MCF 10A (cell line): Measurements from ENCODE around the gene HK1. TPM values are rescaled to one million over a fixed set of nuclear protein-coding genes. Genes with fewer than 3 reads are reported as not detected.

Experiments used
- BruUV-seq: library from RNA; stranded (reverse); fragments of 400-500 nt; replicated peaks from 2 replicates; lab custom pipeline; 2021; lab: Mats Ljungman, UMichigan
- CTCF ChIA-PET: fragments of 300-600 bp; sonication (Branson Sonifier 250); formaldehyde crosslinking; extraction: SDS; loops from one replicate; lab custom pipeline; 2021; ENCODE audit warnings: antibody characterized with exemption, inconsistent platforms; lab: Yijun Ruan, JAX
- POLR2A ChIA-PET: fragments of 300-600, 350-650 bp; sonication (Branson Sonifier 250); formaldehyde crosslinking; extraction: SDS; loops from one replicate; lab custom pipeline; 2020; ENCODE audit warnings: antibody characterized with exemption, inconsistent platforms; lab: Yijun Ruan, JAX
- DNase-seq: peaks from one replicate; pipeline ENCODE4 v3.0.0-alpha.2; 2018; ENCODE audit not compliant: unreplicated experiment
- H3K27ac Mint-ChIP-seq: one replicate; pipeline ENCODE4 v1.8.0; 2022; ENCODE audit warnings: mild to moderate bottlenecking, low read depth, mixed read lengths; ENCODE audit not compliant: unreplicated experiment
- H3K27me3 Mint-ChIP-seq: one replicate; pipeline ENCODE4 v1.8.0; 2022; ENCODE audit warnings: mixed read lengths; ENCODE audit not compliant: insufficient read depth, unreplicated experiment
- H3K36me3 Mint-ChIP-seq: one replicate; pipeline ENCODE4 v1.8.0; 2022; ENCODE audit warnings: mild to moderate bottlenecking, moderate library complexity, mixed read lengths; ENCODE audit not compliant: insufficient read depth, unreplicated experiment
- H3K4me1 Mint-ChIP-seq: one replicate; pipeline ENCODE4 v1.8.0; 2022; ENCODE audit warnings: mixed read lengths; ENCODE audit not compliant: insufficient read depth, unreplicated experiment
- H3K4me3 Mint-ChIP-seq: one replicate; pipeline ENCODE4 v1.8.0; 2022; ENCODE audit warnings: mild to moderate bottlenecking, moderate library complexity, mixed read lengths; ENCODE audit not compliant: unreplicated experiment
- H3K9me3 Mint-ChIP-seq: one replicate; pipeline ENCODE4 v1.8.0; 2022; ENCODE audit warnings: mixed read lengths; ENCODE audit not compliant: unreplicated experiment
- intact Hi-C: fragments of 100-400 bp; cut with micrococcal nuclease; formaldehyde crosslinking; loops from 2 replicates; pipeline ENCODE4 v1.14.1; 2022
- total RNA-seq: library from RNA; stranded (reverse); gene quantifications from 2 replicates; pipeline ENCODE4 v1.2.3, GENCODE V29; 2022
- TF ChIP-seq, protein P1 (sequence below): fragments of 200-600 bp; IDR thresholded peaks from one replicate; pipeline ENCODE4 v1.8.0; 2022; ENCODE audit warnings: antibody characterized with exemption, mild to moderate bottlenecking; ENCODE audit not compliant: unreplicated experiment

The HK1 gene
- total RNA-seq, 1 experiment from 2014 or later: 134 TPM

DNA sequence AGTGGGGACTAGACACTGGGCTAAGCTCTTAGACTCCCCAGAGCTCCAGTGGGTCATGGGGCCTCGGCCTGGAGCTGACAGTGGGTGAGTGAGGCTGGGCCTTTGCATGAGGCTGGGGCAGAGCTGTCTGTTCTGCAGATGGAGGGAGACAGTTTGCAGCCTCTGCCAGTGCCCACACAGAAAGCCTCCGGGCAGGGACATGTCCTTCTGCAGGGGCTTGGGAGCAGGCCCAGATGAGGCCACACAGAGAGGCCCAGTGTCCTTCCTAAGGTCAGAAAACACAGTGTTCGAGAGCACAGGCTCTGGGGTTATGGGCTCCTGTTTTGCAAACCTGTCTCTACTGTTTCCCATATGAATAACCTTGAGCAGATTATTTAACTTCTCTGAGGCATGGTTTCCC is 25.1 kb upstream of the HK1 start:
- no TSS peak for BruUV-seq
- intact Hi-C loops: no loop called here
- no peaks in the 10 kb centered on the region for H3K4me1 Mint-ChIP-seq
- H3K27ac Mint-ChIP-seq: no peak overlapping the region
- H3K9me3 Mint-ChIP-seq: no peaks in the 10 kb centered on the region
- no peaks in the 10 kb centered on the region for H3K27me3 Mint-ChIP-seq
- no peak for DNase-seq
- no peak overlapping the region for H3K4me3 Mint-ChIP-seq
- TF ChIP-seq, protein P1, sequence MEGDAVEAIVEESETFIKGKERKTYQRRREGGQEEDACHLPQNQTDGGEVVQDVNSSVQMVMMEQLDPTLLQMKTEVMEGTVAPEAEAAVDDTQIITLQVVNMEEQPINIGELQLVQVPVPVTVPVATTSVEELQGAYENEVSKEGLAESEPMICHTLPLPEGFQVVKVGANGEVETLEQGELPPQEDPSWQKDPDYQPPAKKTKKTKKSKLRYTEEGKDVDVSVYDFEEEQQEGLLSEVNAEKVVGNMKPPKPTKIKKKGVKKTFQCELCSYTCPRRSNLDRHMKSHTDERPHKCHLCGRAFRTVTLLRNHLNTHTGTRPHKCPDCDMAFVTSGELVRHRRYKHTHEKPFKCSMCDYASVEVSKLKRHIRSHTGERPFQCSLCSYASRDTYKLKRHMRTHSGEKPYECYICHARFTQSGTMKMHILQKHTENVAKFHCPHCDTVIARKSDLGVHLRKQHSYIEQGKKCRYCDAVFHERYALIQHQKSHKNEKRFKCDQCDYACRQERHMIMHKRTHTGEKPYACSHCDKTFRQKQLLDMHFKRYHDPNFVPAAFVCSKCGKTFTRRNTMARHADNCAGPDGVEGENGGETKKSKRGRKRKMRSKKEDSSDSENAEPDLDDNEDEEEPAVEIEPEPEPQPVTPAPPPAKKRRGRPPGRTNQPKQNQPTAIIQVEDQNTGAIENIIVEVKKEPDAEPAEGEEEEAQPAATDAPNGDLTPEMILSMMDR: no peak
- ChIA-PET POLR2A (interaction anchor here (0.8 kb wide), 1 partner anchor 66 kb away, joined by 3 read pairs; no protein-coding TSS in a partner anchor), CTCF (interaction anchor here (0.7 to 1.3 kb wide), 4 partner anchors 15 to 147 kb away, joined by 3 to 4 read pairs (median 3); no protein-coding TSS in a partner anchor)
- no peaks in the 10 kb centered on the region for H3K36me3 Mint-ChIP-seq

GRCh38 chr10:69254877-69255276 is 23.4 kb upstream of the HK1 start:
- Mint-ChIP-seq H3K4me3 (no peak overlapping the region), H3K36me3 (no peaks in the 10 kb centered on the region), H3K27ac (no peak overlapping the region), H3K9me3 (no peaks in the 10 kb centered on the region), H3K4me1 (no peaks in the 10 kb centered on the region), H3K27me3 (no peaks in the 10 kb centered on the region)
- ChIA-PET POLR2A (no interaction called here), CTCF (no interaction called here)
- DNase-seq: no peak
- no TSS peak for BruUV-seq
- intact Hi-C loops: no loop called here
- TF ChIP-seq, protein P1: no peak

DNA sequence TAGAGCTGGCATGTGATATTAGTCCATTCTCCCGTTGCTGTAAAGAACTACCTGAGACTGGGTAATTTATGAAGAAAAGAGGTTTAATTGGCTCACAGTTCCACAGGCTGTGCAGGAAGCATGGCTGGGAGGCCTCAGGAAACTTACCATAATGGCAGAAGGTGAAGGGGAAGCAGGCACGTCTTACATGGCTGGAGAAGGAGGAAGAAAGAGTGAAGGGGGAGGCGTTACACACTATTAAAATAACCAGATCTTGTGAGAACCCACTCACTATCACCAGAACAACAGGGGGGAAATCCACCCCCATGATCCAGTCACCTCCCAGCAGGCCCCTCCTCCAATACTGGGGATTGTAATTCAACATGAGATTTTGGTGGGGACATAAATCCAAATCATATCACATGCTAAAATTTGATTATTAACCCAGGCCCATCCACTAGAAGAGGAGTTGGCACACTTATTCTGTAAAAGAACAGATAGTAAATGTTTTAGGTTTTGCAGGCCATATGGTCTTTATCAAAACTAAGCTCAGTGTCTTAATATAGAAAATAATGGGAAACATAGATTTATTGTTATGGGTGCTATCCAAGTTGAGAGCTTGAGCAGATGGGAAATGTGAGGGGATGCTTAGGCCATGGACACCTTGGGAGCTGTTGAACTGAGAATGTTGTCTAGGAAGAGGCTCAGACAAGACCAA is 18.6 kb upstream of the HK1 start:
- Mint-ChIP-seq H3K27ac (no peak overlapping the region), H3K27me3 (no peaks in the 10 kb centered on the region), H3K4me3 (no peak overlapping the region), H3K36me3 (no peaks in the 10 kb centered on the region), H3K4me1 (peaks cover 1% of the 10 kb centered on the region), H3K9me3 (no peaks in the 10 kb centered on the region)
- intact Hi-C loops: no loop called here
- TF ChIP-seq, protein P1: no peak
- POLR2A ChIA-PET: no interaction called here
- DNase-seq: no peak
- CTCF ChIA-PET: interaction anchor here (1.1 kb wide), 1 partner anchor 91 kb away, joined by 3 read pairs; no protein-coding TSS in a partner anchor
- BruUV-seq: no TSS peak

DNA sequence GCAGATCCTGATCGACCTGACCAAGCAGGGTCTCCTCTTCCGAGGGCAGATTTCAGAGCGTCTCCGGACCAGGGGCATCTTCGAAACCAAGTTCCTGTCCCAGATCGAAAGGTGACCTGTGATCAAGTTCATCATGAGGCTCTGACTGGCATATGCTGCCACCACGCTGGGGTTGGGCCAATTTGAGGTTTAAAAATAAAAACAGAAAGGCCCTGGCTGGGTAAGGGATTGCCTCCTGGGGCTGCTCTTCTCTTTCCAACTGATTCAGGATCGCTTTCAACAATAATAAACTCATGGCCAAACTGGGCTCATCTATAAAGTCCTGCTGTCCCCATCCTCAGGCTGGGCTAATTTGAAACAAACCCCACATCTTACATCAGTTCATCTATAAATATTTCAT is 17.1 kb upstream of the HK1 start:
- BruUV-seq: no TSS peak
- H3K27ac Mint-ChIP-seq: no peak overlapping the region
- POLR2A ChIA-PET: no interaction called here
- TF ChIP-seq, protein P1: no peak
- H3K27me3 Mint-ChIP-seq: no peaks in the 10 kb centered on the region
- DNase-seq: no peak
- H3K9me3 Mint-ChIP-seq: no peaks in the 10 kb centered on the region
- intact Hi-C loops: no loop called here
- H3K4me1 Mint-ChIP-seq: peaks cover 16% of the 10 kb centered on the region
- H3K36me3 Mint-ChIP-seq: no peaks in the 10 kb centered on the region
- CTCF ChIA-PET: no interaction called here
- no peak overlapping the region for H3K4me3 Mint-ChIP-seq
